Small intestine (tissue), 7 donors: ENCODE data around the gene SLC35E1. TPM values are rescaled to one million over a fixed set of nuclear protein-coding genes. Genes with fewer than 3 reads are reported as not detected.
A peak's percentile ranks its signal among the peaks of the same experiment; 100 is the strongest.

Experiments used
- DNase-seq, 2 donors: peaks; one replicate each; pipeline versions ENCODE4 v3.0.0 to v3.0.0-alpha.2; 2013
- FAIRE-seq: peaks from 2 replicates; lab custom pipeline; 2012; peaks lifted over from hg19 to GRCh38; lab: Jason Lieb, UNC
- H3K27ac ChIP-seq, 3 donors: one replicate each; pipeline ENCODE4 v1.5.1; 2013; ENCODE audit warnings: low read length in 2 of 3, mild to moderate bottlenecking in 2 of 3, control low read depth in 1 of 3, inconsistent platforms in 1 of 3, low read depth in 1 of 3, moderate library complexity in 1 of 3
- H3K27me3 ChIP-seq, 3 donors: one replicate each; pipeline ENCODE4 v1.6.1; 2013; ENCODE audit warnings: low read length in 3 of 3, inconsistent platforms in 1 of 3; ENCODE audit not compliant: control insufficient read depth in 3 of 3, insufficient read depth in 3 of 3
- H3K36me3 ChIP-seq, 3 donors: one replicate each; pipeline ENCODE4 v1.6.1; 2013; ENCODE audit warnings: low read length in 3 of 3, inconsistent platforms in 1 of 3, low read depth in 1 of 3, mild to moderate bottlenecking in 1 of 3, moderate library complexity in 1 of 3; ENCODE audit not compliant: control insufficient read depth in 3 of 3, insufficient read depth in 2 of 3
- H3K4me1 ChIP-seq, 3 donors: one replicate each; pipeline ENCODE4 v1.6.1; 2013; ENCODE audit warnings: low read length in 2 of 3, inconsistent platforms in 1 of 3, low read depth in 1 of 3, mild to moderate bottlenecking in 1 of 3, moderate library complexity in 1 of 3; ENCODE audit not compliant: control insufficient read depth in 3 of 3, insufficient read depth in 2 of 3
- H3K4me3 ChIP-seq, 3 donors: one replicate each; pipeline ENCODE4 v1.5.1; 2013; ENCODE audit warnings: low read length in 3 of 3, control low read depth in 1 of 3, inconsistent platforms in 1 of 3, low read depth in 1 of 3, mild to moderate bottlenecking in 1 of 3, moderate library complexity in 1 of 3
- H3K9me3 ChIP-seq, 2 donors: one replicate each; pipeline ENCODE4 v1.6.1; 2013; ENCODE audit warnings: low read depth in 1 of 2, low read length in 1 of 2; ENCODE audit not compliant: control insufficient read depth in 2 of 2, insufficient read depth in 1 of 2
- WGBS, 3 donors: extraction: QIAGEN DNeasy Blood & Tissue Kit; methylation state at CpG; one replicate each; pipeline ENCODE4 v1.1.7; 2013; 5-methylcytosine and 5-hydroxymethylcytosine counted together
- polyA plus RNA-seq, 4 donors: library from polyadenylated mRNA; stranded (reverse) in 3 of 4; unstranded in 1 of 4; fragments of 200-250 nt in 3 of 4; fragments of 120-200 nt in 1 of 4; gene quantifications; one replicate each; pipeline versions ENCODE4 v1.2.1 to v1.2.3, GENCODE V29; 2013
- donor health status: healthy with polysubstance abuse.
- donor health status: control.
- donor health status: control.
- donor health status: Bipolar disorder and iron deficiency.
- donor health status: healthy.

SLC35E1 gene
- polyA plus RNA-seq, 4 donors, result 14.5 to 34.3 (median 18.7) TPM

- DNase-seq, result no peak
- H3K4me3 ChIP-seq, result no peak overlapping the region
- H3K4me1 ChIP-seq, result peaks cover 0 to 16% (median 3%) of the 10 kb centered on the region in 3 donors
- no peaks in the 10 kb centered on the region for H3K9me3 ChIP-seq
- H3K27ac ChIP-seq, result no peak overlapping the region
- H3K27me3 ChIP-seq, result no peaks in the 10 kb centered on the region
- WGBS, 3 donors, result 85 to 89% (median 87%) methylated on average over 48 of the region's 48 CpGs
- H3K36me3 ChIP-seq, result peaks cover 6 to 59% (median 17%) of the 10 kb centered on the region in 3 donors
- FAIRE-seq, result no peak
Observed at GRCh38 chr19:16575861-16576689, 3.9 kb upstream of the SLC35E1 start.

- peaks cover 0 to 16% (median 3%) of the 10 kb centered on the region in 3 donors for H3K4me1 ChIP-seq
- no peak for FAIRE-seq
- H3K9me3 ChIP-seq, result no peaks in the 10 kb centered on the region
- no peak for DNase-seq
- H3K27ac ChIP-seq, result no peak overlapping the region
- no peaks in the 10 kb centered on the region for H3K27me3 ChIP-seq
- H3K4me3 ChIP-seq, result no peak overlapping the region
- WGBS, 3 donors, result 88 to 94% (median 92%) methylated on average over 2 of the region's 2 CpGs
- H3K36me3 ChIP-seq, result peaks cover 6 to 57% (median 17%) of the 10 kb centered on the region in 3 donors
Observed at GRCh38 chr19:16575282-16575681, 3.1 kb upstream of the SLC35E1 start.

- H3K27ac ChIP-seq, result no peak overlapping the region
- FAIRE-seq, result no peak
Observed at GRCh38 chr19:16573925-16574324, 1.7 kb upstream of the SLC35E1 start.

GRCh38 chr19:16573296-16573695 is 1.1 kb upstream of the SLC35E1 start:
- H3K27ac ChIP-seq, result peak overlapping the region; percentile 61 to 95 (median 90)
- peaks cover 3 to 59% (median 17%) of the 10 kb centered on the region in 3 donors for H3K36me3 ChIP-seq
- no peaks in the 10 kb centered on the region for H3K9me3 ChIP-seq
- WGBS, 3 donors, result 62 to 67% (median 66%) methylated on average over 13 of the region's 13 CpGs
- FAIRE-seq, result no peak
- H3K27me3 ChIP-seq, result no peaks in the 10 kb centered on the region
- H3K4me3 ChIP-seq, result peak overlapping the region in 2 of 3 donors; percentile 95 to 98
- DNase-seq, result no peak
- H3K4me1 ChIP-seq, result peaks cover 0 to 16% (median 3%) of the 10 kb centered on the region in 3 donors

More at GRCh38 chr19:16573925-16574324, 1.7 kb upstream of the SLC35E1 start:
- H3K9me3 ChIP-seq, result no peaks in the 10 kb centered on the region
- DNase-seq, result no peak
- H3K4me1 ChIP-seq, result peaks cover 0 to 16% (median 3%) of the 10 kb centered on the region in 3 donors
- peak overlapping the region in 2 of 3 donors; percentile 95 to 98 for H3K4me3 ChIP-seq
- no peaks in the 10 kb centered on the region for H3K27me3 ChIP-seq
- peaks cover 6 to 60% (median 17%) of the 10 kb centered on the region in 3 donors for H3K36me3 ChIP-seq

GRCh38 chr19:16571822-16572331 is 338 bp downstream of the SLC35E1 start:
- DNase-seq, result peak in 1 of 2 donors; percentile 26
- H3K27ac ChIP-seq, result peak overlapping the region in 2 of 3 donors; percentile 45 to 93
- FAIRE-seq, result no peak
- peak overlapping the region; percentile 47 to 95 (median 88) for H3K4me3 ChIP-seq
- peaks cover 0 to 16% (median 3%) of the 10 kb centered on the region in 3 donors for H3K4me1 ChIP-seq
- WGBS, 3 donors, result 0% methylated on average over 36 to 75 of the region's 75 CpGs
- H3K27me3 ChIP-seq, result no peaks in the 10 kb centered on the region
- no peaks in the 10 kb centered on the region for H3K9me3 ChIP-seq
- H3K36me3 ChIP-seq, result peaks cover 3 to 60% (median 16%) of the 10 kb centered on the region in 3 donors

- peak overlapping the region; percentile 47 to 95 (median 88) for H3K4me3 ChIP-seq
Observed at GRCh38 chr19:16571283-16571682, 932 bp downstream of the SLC35E1 start.

GRCh38 chr19:16569609-16570320 is 2.5 kb downstream of the SLC35E1 start:
- DNase-seq (peak in 1 of 2 donors; percentile 31), FAIRE-seq (no peak)
- 56 to 81% (median 65%) methylated on average over 17 of the region's 17 CpGs for WGBS, 3 donors
- peaks cover 0 to 16% (median 3%) of the 10 kb centered on the region in 3 donors for H3K4me1 ChIP-seq
- H3K27me3 ChIP-seq, result no peaks in the 10 kb centered on the region
- no peak overlapping the region for H3K27ac ChIP-seq
- no peaks in the 10 kb centered on the region for H3K9me3 ChIP-seq
- H3K4me3 ChIP-seq, result no peak overlapping the region
- peaks cover 0 to 59% (median 10%) of the 10 kb centered on the region in 3 donors for H3K36me3 ChIP-seq

More at GRCh38 chr19:16571283-16571682, 932 bp downstream of the SLC35E1 start:
- Histone ChIP-seq H3K9me3 (no peaks in the 10 kb centered on the region), H3K27me3 (no peaks in the 10 kb centered on the region), H3K36me3 (peaks cover 0 to 58% (median 14%) of the 10 kb centered on the region in 3 donors), H3K4me1 (peaks cover 0 to 16% (median 3%) of the 10 kb centered on the region in 3 donors), H3K27ac (peak overlapping the region in 1 of 3 donors; percentile 93)
- 16 to 18% (median 17%) methylated on average over 6 of the region's 6 CpGs for WGBS, 3 donors
- DNase-seq, result no peak
- FAIRE-seq, result no peak

- Histone ChIP-seq H3K4me3 (no peak overlapping the region), H3K27me3 (no peaks in the 10 kb centered on the region), H3K4me1 (peaks cover 0 to 4% (median 3%) of the 10 kb centered on the region in 3 donors), H3K27ac (peak overlapping the region in 1 of 3 donors; percentile 74), H3K9me3 (no peaks in the 10 kb centered on the region), H3K36me3 (peaks cover 2 to 67% (median 14%) of the 10 kb centered on the region in 3 donors)
- WGBS, 3 donors, result 89 to 96% (median 96%) methylated on average over 5 of the region's 5 CpGs
- FAIRE-seq, result no peak
- no peak for DNase-seq
Observed at GRCh38 chr19:16566702-16567101, 5.5 kb downstream of the SLC35E1 start.
